Right lung (tissue), 5 donors: ENCODE results near the gene B3GAT1. TPM values are rescaled to one million over a fixed set of nuclear protein-coding genes. Genes with fewer than 3 reads are reported as not detected.
A peak's percentile ranks its signal among the peaks of the same experiment; 100 is the strongest.

Experiments used
- DNase-seq, 2 donors: peaks; one replicate each; pipeline ENCODE4 v3.0.0-alpha.2; 2013
- polyA plus RNA-seq, 5 donors: library from polyadenylated mRNA; unstranded; fragments of 120-200 nt; gene quantifications; one replicate each; pipeline versions ENCODE4 v1.2.1 to v1.2.3, GENCODE V29; 2013; ENCODE audit warnings: inconsistent platforms in 1 of 5, low replicate concordance in 1 of 5; ENCODE audit not compliant: insufficient read length in 5 of 5, insufficient read depth in 1 of 5

Gene B3GAT1
- polyA plus RNA-seq, 5 donors = 0.35 to 0.56 (median 0.42) TPM

DNA sequence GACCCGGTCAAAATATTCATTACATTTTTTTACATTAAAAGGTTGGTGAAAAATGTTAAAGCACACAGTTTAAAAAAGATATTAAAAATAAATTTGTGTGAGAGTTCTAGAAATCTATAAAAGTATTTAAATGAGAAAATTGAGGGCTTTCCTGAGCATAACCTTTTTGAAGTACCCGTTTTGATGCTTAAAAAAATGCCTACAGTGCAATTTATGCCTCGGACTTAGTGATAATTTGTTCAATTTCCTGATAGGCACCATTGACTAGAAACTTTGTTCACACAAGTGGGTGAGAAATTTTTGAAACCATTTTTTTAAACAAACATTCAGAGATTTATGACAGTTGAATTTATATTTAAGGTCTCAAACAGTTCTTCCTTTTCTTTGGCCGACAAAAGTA lies 29.7 kb upstream of the B3GAT1 start:
- no peak for DNase-seq

DNA sequence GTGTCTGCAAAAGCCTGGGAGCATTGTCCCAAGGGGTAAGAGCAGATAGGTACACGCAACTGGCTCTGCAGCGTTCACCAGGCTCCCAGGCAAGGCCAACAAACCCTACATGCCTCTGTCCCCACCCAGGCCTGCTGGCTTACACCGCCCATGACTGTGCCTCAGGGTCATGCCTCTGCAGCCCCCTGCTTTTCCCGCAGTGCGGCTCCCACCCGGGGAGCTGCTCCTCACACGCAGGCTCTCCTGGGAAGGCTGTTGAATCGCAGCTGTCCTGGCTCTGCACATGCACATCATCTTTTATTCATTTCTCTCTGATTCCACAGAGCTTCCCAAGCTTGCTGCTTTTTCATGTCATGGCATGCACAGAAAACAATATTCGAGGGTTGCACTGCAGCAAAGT lies 29.2 kb upstream of the B3GAT1 start:
- DNase-seq = no peak

DNA sequence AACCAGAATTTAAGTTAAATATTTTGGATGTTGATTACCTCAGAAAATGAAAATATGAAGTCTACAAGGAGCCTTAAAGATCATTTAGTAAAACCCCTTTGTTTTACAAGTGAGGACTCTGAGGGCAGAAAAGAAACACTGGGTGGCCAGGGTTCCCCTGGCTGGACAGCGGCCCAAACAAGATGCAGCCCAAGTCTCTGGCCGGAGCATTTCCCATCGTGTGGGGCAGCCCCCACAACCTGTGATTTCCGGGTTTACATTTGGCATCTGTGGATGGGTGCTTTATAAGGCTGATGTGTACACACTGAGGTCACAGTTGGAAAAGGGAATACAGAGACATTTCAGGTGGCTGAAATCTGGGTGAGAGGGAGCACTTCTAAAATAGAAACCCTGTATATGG lies 28.8 kb upstream of the B3GAT1 start:
- DNase-seq = no peak

DNA sequence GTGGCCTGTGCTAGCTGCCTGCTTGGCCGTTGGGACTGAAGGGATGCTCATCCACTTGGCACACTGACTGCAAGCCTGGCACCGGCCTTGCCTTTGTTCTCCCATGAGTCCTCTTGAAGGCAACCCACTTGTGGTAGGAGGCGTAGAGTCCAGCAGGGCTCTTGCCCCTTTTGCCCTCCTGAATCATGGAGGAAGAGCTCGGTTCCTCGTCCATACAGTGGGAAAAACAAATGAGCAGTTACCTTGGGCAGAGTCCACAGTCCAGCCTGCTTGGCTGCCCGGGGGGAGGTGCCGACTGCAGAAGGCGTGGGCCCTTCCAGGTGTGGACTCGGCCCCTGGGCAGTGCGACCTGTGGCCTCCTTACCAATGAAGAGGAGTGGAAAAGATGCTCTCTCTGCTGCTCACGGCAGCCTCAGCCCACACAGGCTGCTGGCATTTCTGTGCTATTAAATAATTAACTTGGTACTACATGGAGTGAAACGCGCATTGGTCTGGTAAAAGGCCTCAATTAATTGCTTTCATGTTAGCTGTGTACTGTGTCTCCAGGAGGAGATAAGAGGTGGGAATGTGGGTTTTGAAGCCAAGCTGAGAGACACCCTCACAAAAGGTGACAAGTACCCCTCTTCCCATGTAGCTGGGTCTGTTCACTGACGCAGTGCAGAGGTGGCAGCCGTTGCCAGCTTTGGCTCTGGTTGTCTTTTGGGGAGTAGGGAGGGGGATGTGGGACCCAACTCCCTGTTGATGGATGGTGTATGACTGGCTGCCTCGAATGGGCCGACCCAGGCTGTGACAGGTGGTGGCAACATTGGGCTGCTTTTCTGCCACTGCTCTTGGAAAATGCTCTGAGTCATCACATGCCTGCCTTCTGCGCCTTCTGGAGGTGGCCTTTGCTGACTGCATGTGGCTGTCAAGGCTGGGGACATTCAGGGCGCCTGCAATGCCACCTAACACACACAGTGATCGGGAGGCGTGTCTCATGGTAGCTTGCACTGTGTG lies 26.8 kb upstream of the B3GAT1 start:
- no peak for DNase-seq

DNA sequence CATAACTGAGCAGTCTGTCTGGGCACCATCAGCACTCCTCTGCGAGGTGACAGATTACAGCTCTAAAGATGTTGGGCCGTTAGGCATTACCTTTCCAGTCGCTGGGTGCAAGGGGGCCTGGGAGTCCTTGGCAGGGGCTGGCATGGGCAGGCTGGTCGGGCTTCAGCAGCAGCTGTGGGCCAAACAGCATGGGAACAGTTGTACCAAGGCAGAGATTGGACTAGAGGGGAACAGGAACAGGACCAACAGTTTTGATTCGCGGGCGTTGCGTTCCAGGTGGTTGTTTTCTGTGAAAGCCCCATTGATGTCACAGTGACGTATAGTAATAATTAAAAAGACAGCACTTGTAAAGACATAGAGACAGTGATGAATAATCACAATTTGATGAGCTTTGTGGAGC lies 25.8 kb upstream of the B3GAT1 start:
- DNase-seq = no peak

DNA sequence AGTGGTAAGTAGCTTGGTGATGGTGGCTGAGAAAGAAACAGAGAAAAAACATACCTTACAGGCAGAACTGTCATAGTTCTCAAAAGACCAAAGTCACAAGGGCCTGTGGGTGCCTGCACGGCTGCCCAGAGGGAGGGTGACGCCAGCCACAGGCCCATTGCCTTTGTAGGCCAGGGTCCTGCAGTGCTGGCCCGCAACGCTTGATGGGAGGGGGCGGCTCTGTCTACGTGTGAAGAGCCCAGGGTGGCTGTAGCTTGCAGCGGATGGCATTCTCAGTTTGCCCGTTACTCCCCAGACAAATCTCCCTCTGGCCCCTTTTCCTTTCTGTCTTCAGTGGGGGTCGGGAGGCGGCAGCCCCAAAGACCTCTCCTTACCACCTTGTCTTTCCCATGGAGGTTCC lies 24.7 kb upstream of the B3GAT1 start:
- no peak for DNase-seq

DNA sequence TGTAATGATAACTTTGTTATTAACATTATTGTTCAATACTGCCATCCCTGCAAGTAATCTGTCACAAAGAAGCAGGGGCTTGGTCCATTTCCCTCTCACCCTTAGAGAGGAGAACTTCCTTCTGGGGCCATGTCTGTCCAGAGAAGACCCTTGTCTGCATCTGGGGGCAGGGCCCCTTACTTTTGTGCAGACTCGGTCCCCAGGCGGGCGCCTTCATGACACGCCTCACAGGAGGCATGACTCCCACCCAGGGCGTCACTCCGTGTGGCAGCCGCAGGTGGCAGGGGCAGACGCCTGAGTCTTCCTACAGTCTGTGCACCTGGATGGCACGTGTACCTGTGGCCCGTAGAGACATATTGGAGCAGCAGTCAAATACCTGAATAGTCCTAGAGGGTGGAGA lies 21.8 kb upstream of the B3GAT1 start:
- no peak for DNase-seq

DNA sequence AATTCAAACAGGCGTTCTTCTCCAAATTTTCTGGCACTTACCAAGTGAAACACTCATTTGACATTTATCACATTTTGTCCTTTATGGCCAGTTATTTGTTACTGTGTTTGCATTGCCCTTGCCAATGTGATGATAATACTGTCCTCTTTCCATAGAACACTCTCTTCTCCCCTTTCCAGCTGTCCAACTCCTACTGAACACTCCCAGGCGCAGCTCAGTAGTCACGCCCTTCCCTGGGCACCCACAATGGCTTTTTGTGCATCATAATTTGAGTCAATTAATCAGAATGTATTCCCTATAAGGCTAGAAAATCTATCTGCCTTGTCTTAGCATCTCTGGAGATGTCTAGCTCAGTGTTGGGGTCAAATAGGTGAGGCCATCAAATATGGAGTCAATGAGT lies 21.2 kb upstream of the B3GAT1 start:
- DNase-seq = no peak

DNA sequence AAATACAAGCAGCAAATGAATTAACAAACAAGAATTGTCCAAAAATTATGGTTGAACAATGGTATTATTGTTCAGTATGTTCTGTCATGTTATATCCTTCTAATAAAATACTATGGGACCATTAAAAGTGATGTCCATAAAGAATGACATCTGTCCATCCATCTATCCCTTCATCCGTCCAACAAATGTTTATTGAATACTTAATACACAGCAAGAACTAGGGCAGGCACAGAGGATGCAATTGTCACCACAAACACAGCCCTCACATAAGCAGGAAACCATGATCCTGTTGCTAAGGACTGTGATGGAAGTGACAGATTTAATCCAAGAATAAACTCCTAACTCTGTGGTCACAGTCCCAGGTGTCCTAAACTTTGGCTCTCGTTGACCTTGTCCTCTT lies 20.7 kb upstream of the B3GAT1 start:
- no peak for DNase-seq

DNA sequence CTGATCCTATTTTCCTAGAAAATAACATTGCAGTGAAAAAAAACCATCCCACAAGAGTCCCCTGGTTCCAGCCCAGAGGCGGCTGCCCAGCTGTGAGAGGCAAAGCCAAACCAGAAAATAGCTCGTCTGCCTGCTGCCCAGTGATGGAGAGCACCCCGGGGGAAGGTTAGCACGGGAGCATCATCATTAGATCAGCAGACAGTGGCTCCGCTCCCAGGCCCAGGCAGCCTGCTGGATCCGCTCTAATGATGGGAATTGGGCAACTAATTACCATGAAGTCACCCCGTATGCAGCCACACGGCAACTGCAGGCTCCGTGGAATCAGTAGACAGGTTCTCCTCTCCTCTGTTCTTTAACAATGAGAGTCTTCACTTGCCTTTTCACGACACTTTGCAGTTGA lies 17.1 kb upstream of the B3GAT1 start:
- DNase-seq = no peak

DNA sequence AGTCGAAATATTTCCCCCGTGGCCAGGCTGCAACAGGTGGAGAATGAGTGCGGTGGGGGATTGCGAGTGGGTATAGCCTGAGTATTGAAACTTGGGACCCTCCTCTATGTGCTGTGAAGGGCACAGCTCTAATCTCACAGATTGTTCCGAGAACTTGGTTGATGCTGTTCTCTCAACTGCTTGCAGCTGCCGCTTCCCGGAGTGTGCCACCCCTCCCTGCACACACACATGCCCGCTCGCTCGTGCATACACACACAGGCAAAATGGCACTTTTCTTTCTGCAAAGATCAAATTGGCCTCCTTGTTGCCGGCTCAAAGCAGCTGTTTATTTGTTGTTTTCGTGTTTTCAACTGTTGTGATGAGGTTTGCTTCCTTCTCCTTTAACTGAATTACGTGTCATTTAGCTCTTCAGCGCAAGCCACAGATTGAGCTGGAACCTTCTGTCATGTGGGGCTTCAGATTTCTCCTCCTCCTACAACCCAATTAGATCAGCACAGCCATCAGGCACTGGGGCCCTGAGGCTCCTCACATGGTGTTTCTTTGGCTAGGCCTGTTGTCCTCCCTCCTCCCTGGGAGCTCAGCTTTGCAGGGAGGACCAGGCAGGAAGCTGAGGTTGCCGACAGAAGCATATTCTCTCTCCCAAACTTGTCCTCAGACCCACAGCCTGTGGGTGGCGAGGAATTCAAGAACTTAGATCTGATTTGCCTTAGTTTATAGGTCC lies 13.9 kb upstream of the B3GAT1 start:
- DNase-seq = no peak

DNA sequence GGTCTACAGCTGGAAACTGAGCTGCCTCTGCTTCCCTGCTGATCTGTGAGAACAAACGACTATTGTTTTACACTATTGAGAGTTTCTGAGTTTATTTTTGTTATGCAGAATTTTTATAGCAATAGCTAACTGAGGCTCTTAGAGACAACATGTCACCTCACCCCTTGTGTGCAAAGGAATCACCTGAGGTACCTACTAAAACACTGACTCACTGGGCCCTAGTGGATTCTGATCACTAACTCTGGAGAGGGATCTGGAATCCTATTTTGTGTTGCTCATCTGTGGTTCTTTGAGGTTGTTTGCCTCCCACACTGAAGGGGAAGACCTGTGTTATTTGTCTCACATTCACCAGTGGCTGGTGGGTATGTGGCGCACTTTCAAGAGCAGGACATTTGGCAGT lies 13.4 kb upstream of the B3GAT1 start:
- no peak for DNase-seq

DNA sequence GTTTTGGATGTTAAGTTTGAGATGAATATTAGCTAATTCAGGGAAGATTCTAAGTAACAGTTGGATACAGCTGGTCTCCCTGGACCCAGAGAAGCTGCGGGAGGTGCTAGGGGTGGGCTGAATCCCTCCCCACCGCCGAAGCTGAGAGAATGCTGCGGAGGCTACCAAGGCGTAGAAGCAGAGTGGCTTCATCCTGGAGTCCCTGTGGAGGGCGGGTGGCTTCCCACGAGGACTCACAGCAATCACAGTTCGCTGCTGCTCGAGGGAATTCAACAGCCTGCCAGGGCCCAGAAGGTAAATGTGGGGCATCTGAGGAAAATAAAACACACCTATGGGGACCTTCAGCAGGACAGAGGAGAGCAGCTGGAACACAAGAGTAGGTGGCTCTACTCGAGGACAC lies 11.1 kb upstream of the B3GAT1 start:
- DNase-seq = no peak

DNA sequence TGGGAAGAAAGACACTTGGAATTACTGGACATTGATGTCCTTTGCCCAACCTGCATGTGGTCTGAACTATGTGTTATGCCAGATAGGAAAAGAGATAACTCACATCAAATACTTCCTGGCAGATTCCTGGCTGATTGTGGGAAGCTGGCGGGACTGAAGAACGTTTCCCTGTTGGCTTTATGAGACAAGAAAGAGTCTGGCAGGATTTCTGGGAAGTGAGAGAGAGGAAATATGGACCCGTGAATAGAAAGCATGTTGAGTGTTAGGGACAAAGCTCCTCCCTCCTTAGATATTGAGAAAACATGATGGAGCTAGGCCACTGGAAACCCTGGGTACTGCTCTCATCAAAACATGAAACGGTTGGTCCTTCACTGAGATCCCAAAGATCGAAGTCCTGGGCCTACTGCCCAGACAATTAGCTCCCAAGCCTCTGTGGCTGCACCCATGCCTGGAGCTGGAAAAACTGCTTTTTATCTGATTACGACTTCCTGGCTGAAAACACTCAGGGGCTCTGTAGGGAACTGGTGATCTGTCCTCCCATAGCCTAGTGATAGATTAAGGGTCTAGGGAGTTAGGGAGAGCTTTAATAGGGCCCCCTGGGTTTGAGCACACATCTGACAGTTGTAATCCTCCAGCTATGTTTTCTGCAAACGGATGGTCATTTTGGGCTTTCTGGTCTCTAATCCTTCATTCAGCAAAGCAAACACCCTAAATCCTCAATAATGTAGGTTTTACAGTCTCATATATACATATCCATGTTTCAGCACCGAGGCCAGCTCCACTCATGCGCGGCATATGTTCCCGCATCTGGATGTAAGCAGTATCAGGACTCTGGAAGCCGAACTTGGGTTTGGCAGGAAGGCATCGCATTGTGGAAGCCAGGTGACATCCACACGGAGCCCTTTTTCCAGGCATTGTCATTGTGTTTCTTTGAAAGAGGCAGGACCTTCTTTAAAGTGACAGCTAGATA lies 6.1 kb upstream of the B3GAT1 start:
- DNase-seq = peak; percentile 27 to 43

DNA sequence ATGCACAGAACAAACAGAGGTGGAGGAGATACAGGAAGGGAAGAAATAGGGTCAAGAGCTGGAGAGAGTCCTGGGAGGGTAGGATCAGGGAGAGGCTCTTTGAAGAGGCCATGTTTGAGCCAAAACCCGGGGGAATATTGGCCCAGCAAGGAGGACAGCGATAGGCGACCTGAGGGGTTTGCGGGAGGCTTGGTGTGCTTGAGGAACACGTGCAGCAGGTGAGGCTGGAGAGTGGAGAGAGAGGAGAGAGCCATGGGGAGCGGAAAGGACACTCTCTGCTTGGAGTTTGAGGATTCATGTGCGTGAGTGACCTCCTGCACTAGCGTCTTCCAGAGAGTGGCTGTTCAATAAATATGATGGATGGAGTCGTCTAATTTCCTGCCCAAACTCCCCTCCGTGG lies 4.7 kb upstream of the B3GAT1 start:
- DNase-seq = no peak

DNA sequence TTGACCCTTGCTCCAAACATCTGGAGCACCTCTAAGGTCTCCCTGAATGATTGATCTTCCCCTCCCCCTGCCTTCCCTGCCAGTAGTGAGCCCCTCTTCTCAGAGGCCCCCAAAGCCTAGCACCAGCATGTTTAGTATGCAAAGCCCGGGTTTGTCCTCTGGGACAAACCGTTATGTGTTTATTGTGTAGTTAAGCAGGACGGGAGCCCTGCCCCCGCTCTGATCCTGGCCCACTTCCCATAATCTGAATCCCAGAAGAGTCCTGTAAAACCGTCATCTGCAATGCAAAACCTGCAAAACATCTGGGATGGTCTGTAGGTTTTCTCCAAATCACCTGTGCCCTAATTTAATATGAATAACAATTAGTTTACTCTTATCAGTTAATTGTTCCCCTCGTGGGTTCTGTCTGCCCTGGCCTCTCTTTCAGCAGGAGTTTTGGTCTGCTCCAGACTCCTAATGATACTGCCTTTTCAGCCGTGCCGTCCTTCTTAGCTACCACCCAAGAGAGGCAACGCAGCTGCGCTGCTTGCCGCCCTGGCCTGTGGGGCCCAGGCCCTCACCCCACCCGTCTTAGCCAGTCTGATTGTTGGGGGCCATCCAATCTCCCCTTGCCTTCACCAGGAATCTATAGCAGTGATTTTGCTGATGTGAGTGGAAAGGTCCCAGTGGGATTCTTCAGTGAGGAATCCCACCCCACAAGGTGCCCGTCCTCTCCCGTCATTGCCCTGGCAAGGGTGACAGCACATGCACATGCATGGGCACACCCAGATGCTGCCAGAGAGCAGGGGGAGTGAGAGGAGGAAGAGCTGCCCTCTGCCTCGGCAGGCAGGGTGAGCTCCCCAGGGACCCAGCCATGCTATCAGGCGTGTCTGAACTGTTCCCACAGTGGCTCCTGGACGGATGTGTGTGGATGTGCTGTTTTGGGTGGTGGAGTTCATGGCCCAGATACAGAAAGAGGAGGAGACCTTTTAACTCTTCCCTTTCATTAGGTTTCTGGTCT lies 3.0 kb upstream of the B3GAT1 start:
- no peak for DNase-seq

DNA sequence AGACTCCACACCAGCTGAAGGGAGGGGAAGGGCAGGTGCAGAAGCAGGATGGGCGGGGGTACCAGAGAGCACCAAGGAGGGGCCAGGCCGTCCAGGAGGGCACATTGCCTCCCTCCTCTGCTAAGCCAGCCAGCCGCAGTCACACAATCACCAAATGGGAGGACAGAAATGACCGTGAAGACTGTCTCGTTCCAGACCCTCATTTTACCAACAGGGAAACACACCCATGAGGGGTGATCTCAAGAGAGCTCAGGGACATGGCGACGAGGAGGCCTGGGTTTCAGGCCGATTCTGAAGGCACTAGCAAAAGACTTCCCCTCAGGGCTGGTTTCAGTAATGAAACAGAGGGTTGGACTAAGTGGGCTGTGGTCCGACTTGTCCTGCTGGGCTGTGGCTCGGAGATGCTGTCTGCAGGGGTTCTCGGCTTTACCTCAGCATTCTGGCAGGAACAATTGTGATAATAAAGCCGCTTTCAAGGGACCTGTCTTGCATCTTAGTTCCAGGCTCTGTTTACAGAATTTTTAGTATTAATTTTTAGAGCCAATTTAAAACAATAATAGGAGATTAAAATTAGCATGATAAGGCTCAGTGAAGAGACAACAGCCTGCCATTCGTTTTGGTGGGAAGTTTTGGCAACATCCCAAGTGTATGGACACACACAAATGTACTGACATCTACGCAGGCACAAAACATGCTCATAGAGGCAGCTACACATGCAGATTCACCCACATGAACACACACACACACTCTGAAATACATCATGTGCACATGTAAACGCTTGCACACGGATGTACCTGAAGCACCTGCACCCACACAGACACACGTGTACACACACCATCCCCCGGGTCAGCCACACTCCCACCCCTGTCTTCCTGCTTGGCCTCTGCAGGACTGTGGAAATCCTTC lies 2.0 kb upstream of the B3GAT1 start:
- DNase-seq = no peak

DNA sequence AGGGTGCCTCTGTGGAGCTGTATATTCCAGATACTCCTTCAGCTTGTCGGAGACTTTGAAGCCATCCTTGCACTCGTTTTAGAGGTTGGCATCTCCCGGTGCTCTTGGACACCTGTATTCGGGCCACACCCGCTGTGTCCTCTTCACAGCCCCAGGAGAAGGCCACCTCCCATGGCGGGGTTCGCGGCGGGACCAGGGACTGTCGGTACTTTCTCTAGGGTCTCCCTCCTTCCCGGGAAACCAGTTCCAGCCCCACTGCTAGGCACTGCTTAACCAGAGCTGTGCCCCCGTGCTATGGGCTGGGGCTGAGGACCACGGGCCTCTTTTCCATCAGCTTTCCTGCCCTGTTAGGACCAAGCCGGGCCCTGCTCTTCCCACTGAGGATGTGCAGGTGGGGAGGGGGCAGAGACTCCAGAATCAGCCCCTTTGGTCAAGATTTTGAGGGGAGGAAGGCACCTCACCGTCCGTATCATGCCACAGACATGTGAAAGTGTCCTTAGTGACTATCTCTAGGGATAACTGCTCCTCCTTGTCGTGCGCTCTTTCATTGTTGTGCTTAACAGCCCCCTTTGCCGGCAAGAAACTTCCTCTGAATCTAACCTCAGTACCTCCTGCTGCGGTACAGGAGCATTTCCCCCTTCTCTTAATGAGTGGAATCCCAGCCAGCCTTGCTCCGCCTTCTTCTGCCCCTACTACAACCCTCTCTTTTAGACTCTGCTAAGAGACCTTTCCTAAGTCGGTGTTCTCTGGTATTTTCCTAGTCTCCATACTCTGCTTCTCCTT lies 1.2 kb upstream of the B3GAT1 start:
- DNase-seq = no peak

DNA sequence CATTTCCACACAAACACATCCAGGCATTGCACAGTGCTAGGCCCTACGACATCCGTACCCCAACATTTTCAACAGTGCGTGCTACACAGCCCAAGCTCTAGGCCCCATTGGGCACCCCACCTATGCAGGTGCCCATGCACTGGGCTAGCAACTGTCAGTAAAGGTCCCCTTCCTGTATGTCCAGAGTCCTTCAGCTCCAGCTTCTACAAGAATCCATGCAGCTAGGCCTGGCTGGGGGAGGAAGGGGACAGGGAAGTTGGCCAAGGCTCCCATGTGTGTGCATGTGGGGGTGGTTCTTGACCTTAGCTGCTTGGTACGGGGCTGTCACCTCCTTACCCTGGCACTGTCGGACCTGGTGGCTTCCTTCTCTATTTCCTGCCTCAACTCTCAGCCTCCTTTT lies 1.3 kb downstream of the B3GAT1 start:
- DNase-seq = no peak
